Activated CD4-positive, alpha-beta T cell treated with anti-CD3 and anti-CD28 coated beads for 36 hours (primary cell): ENCODE data around the gene MEX3D. TPM values are rescaled to one million over a fixed set of nuclear protein-coding genes. Genes with fewer than 3 reads are reported as not detected.
"Not testable (repeated sequence)": the region's sequence is repeated elsewhere in the genome, so short reads cannot be mapped to it uniquely, and the experiment has no call there.

Source experiments
- ATAC-seq: fragments of 200-7000 bp; cut with Tn5 transposase; one replicate; pipeline ENCODE4 v1.10.0; 2021; ENCODE audit warnings: mild to moderate bottlenecking, moderate library complexity
- CTCF ChIA-PET: fragments of 350-600 bp; sonication (Branson Sonifier 250); formaldehyde crosslinking; loops from one replicate; lab custom pipeline; 2021; ENCODE audit warnings: antibody characterized with exemption; lab: Charles Lee
- POLR2A ChIA-PET: fragments of 350-600 bp; sonication (Branson Sonifier 250); formaldehyde crosslinking; loops from one replicate; lab custom pipeline; 2021; ENCODE audit warnings: antibody characterized with exemption, inconsistent platforms; lab: Charles Lee
- DNase-seq: peaks from one replicate; pipeline ENCODE4 v3.0.0-alpha.2; 2020
- H3K27ac Mint-ChIP-seq: one replicate; pipeline ENCODE4 v1.8.0; 2021; ENCODE audit warnings: mixed read lengths
- H3K27me3 Mint-ChIP-seq: one replicate; pipeline ENCODE4 v1.8.0; 2021; ENCODE audit warnings: mixed read lengths
- H3K36me3 Mint-ChIP-seq: one replicate; pipeline ENCODE4 v1.8.0; 2021; ENCODE audit warnings: low read depth, mixed read lengths
- H3K4me1 Mint-ChIP-seq: one replicate; pipeline ENCODE4 v1.8.0; 2021; ENCODE audit warnings: mixed read lengths
- H3K4me3 Mint-ChIP-seq: one replicate; pipeline ENCODE4 v1.8.0; 2021; ENCODE audit warnings: mild to moderate bottlenecking, moderate library complexity, mixed read lengths
- H3K9me3 Mint-ChIP-seq: one replicate; pipeline ENCODE4 v1.8.0; 2021; ENCODE audit warnings: low read depth, mixed read lengths
- intact Hi-C, 2 experiments: fragments of 100-400 bp; cut with DNase I in 1 of 2; cut with micrococcal nuclease in 1 of 2; formaldehyde crosslinking; loops; one replicate each; pipeline versions ENCODE4 v1.14.2 to v1.15.1; 2022 to 2024; cut with DNase I, micrococcal nuclease
- total RNA-seq, 2 experiments: library from RNA; stranded (reverse); gene quantifications; one replicate each; pipeline ENCODE4 v1.2.3, GENCODE V29; 2021

Gene MEX3D
- total RNA-seq, 2 experiments from 2014 or later: 6.2 to 6.7 TPM

DNA sequence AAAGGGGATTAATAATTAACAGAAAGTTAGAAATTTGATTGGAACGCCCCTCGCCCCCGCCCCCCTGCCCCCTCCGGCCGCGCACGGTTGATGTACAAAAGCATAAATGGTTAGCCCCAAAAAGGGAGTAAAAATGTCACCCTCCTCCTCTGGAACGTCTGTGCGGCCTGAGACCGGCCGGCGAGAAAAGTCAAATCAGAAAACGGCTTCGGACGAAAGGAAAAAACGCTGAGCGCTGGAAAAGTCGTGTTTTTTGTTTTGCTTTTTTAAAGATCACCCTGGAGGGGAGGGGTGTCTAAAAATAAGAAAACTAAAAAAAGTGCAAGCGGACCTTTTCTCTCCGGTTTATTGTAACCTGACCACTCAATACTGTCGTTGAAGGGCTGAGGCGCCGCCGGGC, 13.2 kb downstream of the MEX3D start:
- Mint-ChIP-seq H3K9me3 (no peaks in the 10 kb centered on the region), H3K27me3 (peaks cover 2% of the 10 kb centered on the region), H3K27ac (no peak overlapping the region), H3K36me3 (no peaks in the 10 kb centered on the region), H3K4me3 (no peak overlapping the region), H3K4me1 (no peaks in the 10 kb centered on the region)
- DNase-seq (no peak), ATAC-seq (no peak)
- ChIA-PET CTCF (no interaction called here), POLR2A (no interaction called here)
- intact Hi-C loops: no loop called here

DNA sequence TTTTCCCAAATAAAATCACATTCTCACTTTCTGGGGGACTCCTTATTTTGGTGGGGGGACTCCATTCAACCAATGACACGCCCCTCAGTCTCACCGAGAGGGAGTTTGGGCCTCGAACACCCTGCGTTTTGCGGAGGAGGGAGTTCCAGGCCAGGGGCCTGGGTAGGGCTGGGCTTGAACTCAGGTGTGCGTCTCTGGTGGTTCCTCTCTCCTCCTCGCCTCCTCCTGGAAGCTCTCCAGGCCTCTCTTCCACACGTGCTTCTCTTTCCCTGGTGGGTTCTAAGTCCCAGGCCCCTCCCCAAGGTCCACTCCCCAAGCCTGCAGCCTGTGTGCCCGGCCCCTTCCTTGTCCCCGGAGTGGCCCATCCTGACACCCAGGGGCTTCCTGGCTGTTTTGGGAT, 14.7 kb downstream of the MEX3D start:
- Mint-ChIP-seq H3K4me1 (no peaks in the 10 kb centered on the region), H3K27ac (no peak overlapping the region), H3K36me3 (no peaks in the 10 kb centered on the region), H3K4me3 (no peak overlapping the region), H3K27me3 (peaks cover 2% of the 10 kb centered on the region), H3K9me3 (no peaks in the 10 kb centered on the region)
- ATAC-seq (no peak), DNase-seq (no peak)
- POLR2A ChIA-PET: no interaction called here
- CTCF ChIA-PET: no interaction called here
- intact Hi-C loops: no loop called here

DNA sequence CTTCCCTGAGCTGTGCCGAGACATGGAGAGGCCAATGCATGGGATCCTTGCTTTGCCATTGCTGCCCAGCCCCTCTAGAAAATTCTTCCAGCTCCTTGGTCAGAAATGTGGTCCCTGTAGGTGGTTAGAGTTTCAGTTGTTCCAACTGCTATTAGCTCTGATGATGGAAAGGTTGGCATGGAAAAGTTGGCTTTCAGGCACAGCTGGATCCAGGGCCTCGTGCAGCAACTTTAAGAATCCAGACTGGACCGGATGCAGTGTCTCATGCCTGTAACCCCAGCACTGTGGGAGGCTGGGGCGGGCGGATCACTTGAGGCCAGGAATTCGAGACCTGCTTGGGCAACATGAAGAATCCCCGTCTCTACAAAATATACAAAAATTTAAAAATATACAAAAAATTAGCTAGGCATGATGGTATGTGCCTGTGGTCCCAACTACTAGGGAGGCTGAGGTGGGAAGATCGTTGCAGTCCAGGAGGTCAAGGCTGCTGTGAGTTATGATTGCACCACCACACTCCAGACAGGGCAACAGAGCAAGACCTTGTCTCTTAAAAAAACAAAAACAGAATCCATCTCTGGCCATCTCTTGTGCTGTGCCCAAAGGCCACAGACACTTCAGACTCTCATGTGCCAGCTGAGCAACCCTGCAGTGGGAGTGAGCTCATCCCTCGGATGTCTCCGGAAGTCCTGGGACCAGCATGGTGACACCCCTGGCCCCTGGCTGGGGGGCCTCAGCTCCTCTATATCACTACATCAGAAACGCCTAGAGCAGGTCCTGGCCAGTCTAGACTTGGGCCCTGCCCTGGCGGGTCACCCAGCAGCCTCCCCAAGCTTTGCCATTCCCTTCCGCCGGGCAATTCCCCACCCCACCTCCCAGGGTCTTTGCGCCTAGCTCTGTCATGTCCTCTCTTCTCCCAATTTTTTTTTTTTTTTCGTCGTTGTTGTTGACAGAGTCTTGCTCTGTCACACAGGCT, 16.8 kb downstream of the MEX3D start:
- ChIA-PET POLR2A (no interaction called here), CTCF (interaction anchor here (0.5 to 1.1 kb wide), 2 partner anchors 230 to 626 kb away, joined by 3 to 5 read pairs; no protein-coding TSS in a partner anchor)
- Mint-ChIP-seq H3K27me3 (peaks cover 2% of the 10 kb centered on the region), H3K9me3 (no peaks in the 10 kb centered on the region), H3K27ac (no peak overlapping the region), H3K36me3 (no peaks in the 10 kb centered on the region), H3K4me3 (no peak overlapping the region), H3K4me1 (peaks cover under 1% of the 10 kb centered on the region)
- DNase-seq: no peak
- no peak for ATAC-seq
- intact Hi-C loops: no loop called here

DNA sequence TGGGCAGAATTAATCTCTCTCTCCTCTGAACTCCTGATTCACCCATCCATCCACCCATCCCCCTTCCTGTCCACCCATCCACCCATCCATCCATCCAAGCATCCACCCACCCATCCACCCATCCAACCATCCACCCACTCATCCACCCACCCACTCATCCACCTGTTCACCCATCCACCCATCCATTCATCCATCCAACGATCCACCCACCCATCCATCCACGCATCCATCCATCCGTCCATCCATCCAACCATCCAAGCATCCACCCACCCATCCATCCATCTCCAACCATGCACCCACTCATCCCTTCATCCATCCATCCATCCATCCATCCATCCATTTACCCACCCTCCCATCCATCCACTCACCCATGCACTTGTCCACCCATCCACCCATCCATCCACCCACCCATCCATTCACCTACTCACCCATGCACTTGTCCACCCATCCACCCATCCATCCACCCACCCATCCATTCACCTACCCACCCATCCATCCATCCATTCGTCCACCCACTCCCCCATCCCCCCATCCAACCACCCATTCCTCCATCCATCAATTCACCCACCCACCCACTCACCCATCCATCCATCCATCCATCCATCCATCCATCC, 18.7 kb downstream of the MEX3D start:
- no peaks in the 10 kb centered on the region for H3K36me3 Mint-ChIP-seq
- peaks cover 8% of the 10 kb centered on the region for H3K27me3 Mint-ChIP-seq
- ATAC-seq: no peak
- H3K9me3 Mint-ChIP-seq: no peaks in the 10 kb centered on the region
- H3K27ac Mint-ChIP-seq: no peak overlapping the region
- intact Hi-C loops: loop anchor here (5.0 kb wide), 2 partner anchors 123 to 248 kb away; no protein-coding TSS in a partner anchor
- no peak overlapping the region for H3K4me3 Mint-ChIP-seq
- peaks cover 4% of the 10 kb centered on the region for H3K4me1 Mint-ChIP-seq
- POLR2A ChIA-PET: no interaction called here
- CTCF ChIA-PET: no interaction called here
- no peak for DNase-seq

DNA sequence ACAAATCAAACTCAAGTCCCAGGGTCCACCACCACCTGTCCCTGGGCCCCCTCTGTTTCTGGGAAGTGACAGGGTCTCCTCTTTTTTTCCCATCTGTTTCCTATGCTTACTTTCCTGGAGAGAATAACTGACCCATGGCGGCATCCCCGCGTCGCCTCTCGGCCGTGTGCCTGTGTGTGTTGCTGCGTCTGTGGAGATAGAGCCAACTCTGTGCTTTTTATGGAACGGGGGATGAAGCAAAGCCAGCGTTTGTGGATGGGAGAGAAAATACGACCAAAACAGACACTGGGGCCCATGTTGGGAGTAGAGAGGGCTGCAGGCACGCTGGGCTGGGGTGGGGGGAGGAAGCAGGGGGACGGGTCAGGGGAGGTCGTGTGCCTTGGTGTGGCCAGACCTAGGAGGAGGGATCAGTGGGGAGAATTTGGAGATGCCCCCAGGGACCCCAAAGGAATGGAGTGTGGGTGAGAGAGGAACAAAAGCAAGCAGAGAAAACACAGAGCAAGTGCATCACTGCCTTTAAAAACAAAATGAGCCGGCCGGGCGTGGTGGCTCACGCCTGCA, 27.7 kb downstream of the MEX3D start:
- H3K27ac Mint-ChIP-seq: no peak overlapping the region
- H3K4me3 Mint-ChIP-seq: no peak overlapping the region
- no peaks in the 10 kb centered on the region for H3K4me1 Mint-ChIP-seq
- intact Hi-C loops: no loop called here
- ATAC-seq: no peak
- no peaks in the 10 kb centered on the region for H3K36me3 Mint-ChIP-seq
- H3K9me3 Mint-ChIP-seq: no peaks in the 10 kb centered on the region
- no peak for DNase-seq
- POLR2A ChIA-PET: no interaction called here
- H3K27me3 Mint-ChIP-seq: peaks cover 12% of the 10 kb centered on the region
- CTCF ChIA-PET: no interaction called here

DNA sequence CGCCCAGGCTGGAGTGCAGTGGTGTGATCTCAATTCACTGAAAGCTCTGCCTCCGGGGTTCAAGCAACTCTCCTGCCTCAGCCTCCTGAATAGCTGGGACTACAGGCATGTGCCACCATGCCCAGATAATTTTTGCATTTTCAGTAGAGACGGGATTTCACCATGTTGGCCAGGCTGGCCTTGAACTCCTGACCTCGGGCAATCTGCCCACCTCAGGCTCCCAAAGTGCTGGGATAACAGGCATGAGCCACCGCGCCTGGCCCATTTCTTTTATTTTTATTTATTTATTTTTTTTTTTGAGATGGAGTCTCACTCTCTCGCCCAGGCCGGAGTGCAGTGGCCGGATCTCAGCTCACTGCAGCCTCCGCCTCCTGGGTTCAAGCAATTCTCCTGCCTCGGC, 28.4 kb downstream of the MEX3D start:
- intact Hi-C loops, H3K9me3 Mint-ChIP-seq, H3K36me3 Mint-ChIP-seq, H3K4me3 Mint-ChIP-seq, H3K27ac Mint-ChIP-seq, ATAC-seq, H3K4me1 Mint-ChIP-seq, DNase-seq, CTCF ChIA-PET: not testable (repeated sequence)
- POLR2A ChIA-PET: interaction anchor here (0.6 kb wide), 1 partner anchor 775 kb away, joined by 4 read pairs; no protein-coding TSS in a partner anchor
- peaks cover 12% of the 10 kb centered on the region for H3K27me3 Mint-ChIP-seq

DNA sequence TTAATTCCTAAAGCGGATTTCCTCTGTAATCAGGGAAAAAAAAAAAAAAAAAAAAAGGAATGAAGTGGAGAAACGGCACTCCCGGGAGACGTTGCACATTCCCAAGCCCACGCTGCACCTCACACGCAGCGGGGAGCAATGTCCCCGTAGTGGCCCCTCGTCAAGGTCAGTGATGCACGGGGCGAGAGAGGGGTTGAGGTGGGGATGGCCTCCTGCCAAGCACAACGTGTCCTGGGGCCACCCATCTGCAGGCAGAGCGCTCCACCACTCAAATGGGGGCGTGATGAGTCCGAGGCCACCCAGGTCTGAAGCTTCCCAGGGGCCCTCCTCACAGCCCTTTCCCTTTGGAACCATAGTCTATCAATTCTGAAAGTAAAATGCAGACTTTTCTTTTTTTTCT, 29.1 kb downstream of the MEX3D start:
- H3K9me3 Mint-ChIP-seq: no peaks in the 10 kb centered on the region
- no peaks in the 10 kb centered on the region for H3K36me3 Mint-ChIP-seq
- ChIA-PET CTCF (no interaction called here), POLR2A (no interaction called here)
- peaks cover 12% of the 10 kb centered on the region for H3K27me3 Mint-ChIP-seq
- DNase-seq (no peak), ATAC-seq (no peak)
- intact Hi-C loops: no loop called here
- no peak overlapping the region for H3K4me3 Mint-ChIP-seq
- no peak overlapping the region for H3K27ac Mint-ChIP-seq
- no peaks in the 10 kb centered on the region for H3K4me1 Mint-ChIP-seq

DNA sequence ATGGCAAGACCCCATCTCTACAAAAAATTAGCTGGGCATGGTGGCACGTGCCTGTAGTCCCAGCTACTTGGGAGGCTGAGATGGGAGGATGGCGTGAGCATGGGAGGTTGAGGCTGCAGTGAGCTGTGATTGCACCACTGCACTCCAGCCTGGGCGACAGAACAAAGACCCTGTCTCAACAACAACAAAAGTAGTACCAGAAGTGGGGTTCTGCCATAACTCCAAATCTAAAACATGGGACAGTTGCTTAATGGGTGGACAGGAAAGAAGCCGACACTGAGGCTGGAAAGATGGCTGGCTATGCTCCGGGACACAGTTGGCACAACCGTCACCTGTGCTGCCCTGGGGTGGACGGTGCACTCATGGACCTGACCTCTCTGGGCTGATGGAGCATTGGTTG, 32.4 kb downstream of the MEX3D start:
- POLR2A ChIA-PET, ATAC-seq, H3K4me1 Mint-ChIP-seq, DNase-seq, H3K27ac Mint-ChIP-seq, H3K4me3 Mint-ChIP-seq, H3K9me3 Mint-ChIP-seq, H3K36me3 Mint-ChIP-seq, intact Hi-C loops: not testable (repeated sequence)
- peaks cover 11% of the 10 kb centered on the region for H3K27me3 Mint-ChIP-seq
- CTCF ChIA-PET: interaction anchor here (0.6 kb wide), 1 partner anchor 632 kb away, joined by 3 read pairs; no protein-coding TSS in a partner anchor

DNA sequence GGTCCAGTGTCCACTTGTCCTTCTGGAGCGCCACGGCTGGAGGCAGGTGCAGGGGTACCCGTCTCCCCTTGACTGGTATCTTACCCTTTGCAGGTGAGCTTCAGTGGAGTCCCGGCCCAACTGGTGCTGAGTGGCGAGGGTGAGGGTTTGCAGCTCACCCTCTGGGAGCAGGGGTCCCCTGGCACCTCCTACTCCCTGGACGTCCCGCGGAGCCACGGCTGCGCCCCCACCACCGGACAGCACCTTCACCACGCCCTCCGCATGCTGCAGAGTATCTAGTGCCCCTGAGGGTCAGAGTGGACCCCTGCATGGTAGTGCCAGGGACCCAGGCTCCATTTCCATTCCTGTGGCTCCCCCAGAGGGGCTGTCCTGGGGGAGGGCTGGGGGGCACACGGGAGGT, 33.2 kb downstream of the MEX3D start:
- Mint-ChIP-seq H3K4me1 (no peaks in the 10 kb centered on the region), H3K9me3 (no peaks in the 10 kb centered on the region), H3K27me3 (peaks cover 10% of the 10 kb centered on the region), H3K36me3 (no peaks in the 10 kb centered on the region), H3K4me3 (no peak overlapping the region), H3K27ac (no peak overlapping the region)
- intact Hi-C loops: no loop called here
- CTCF ChIA-PET: no interaction called here
- DNase-seq: no peak
- POLR2A ChIA-PET: no interaction called here
- ATAC-seq: no peak

DNA sequence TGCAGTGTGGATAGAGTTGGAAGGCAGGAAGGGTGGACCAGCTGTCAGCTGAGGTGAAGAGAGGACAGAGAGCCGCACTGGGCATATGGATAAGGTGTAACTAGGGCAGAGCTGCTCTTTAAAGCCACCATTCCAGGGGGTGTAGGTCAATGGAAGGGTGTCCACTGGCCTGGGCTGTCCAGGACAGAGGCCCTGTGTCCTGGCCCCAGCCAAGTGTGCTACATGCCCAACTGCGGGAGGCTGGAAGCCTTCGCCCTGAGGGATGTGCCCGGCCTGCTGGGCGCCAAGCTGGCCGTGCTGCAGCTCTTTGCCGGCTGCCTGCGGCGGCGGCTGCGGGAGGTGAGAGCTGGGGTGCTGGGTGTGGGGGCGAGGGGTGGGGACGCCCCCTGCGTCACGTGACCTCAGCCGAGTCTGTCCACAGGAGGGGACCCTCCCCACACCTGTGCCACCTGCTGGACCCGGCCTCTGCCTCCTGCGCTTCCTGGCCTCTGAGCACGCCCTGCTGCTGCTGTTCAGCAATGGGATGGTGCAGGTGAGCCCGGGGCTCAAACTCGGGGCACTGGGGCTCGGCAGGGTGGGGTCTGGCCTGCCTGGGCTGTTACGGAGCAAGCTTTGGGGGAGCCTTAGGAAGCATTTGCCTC, 34.5 kb downstream of the MEX3D start:
- Mint-ChIP-seq H3K9me3 (no peaks in the 10 kb centered on the region), H3K36me3 (no peaks in the 10 kb centered on the region), H3K4me1 (no peaks in the 10 kb centered on the region), H3K27ac (no peak overlapping the region), H3K27me3 (peaks cover 9% of the 10 kb centered on the region), H3K4me3 (no peak overlapping the region)
- ATAC-seq: no peak
- ChIA-PET CTCF (no interaction called here), POLR2A (no interaction called here)
- intact Hi-C loops: no loop called here
- no peak for DNase-seq

DNA sequence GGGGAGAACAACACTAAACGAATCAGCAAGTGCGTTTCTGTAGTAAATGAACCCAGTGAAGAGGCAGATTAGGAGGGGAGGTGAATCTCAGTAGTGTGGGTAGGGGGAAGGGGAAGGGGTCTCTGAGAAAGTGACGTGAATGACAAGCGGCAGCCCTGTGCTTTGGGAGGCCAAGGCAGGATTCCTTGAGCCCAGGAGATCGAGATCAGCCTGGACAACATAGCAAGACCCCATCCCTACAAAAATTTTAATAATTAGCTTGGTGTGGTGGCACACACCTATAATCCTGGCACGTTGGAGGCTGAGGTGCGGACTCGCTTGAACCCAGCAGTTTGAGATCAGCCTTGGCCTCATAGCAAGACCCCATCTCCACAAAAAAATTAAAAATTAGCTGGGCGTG, 36.1 kb downstream of the MEX3D start:
- H3K9me3 Mint-ChIP-seq: no peaks in the 10 kb centered on the region
- ChIA-PET CTCF (interaction anchor here (0.7 kb wide), 1 partner anchor 218 kb away, joined by 4 read pairs; no protein-coding TSS in a partner anchor), POLR2A (no interaction called here)
- ATAC-seq (no peak), DNase-seq (no peak)
- intact Hi-C loops: no loop called here
- no peak overlapping the region for H3K4me3 Mint-ChIP-seq
- no peak overlapping the region for H3K27ac Mint-ChIP-seq
- no peaks in the 10 kb centered on the region for H3K4me1 Mint-ChIP-seq
- H3K36me3 Mint-ChIP-seq: no peaks in the 10 kb centered on the region
- H3K27me3 Mint-ChIP-seq: peaks cover 12% of the 10 kb centered on the region
